ENCODE measurements around the gene KY. TPM values are rescaled to one million over a fixed set of nuclear protein-coding genes. Genes with fewer than 3 reads are reported as not detected.

Gene KY, protein sequence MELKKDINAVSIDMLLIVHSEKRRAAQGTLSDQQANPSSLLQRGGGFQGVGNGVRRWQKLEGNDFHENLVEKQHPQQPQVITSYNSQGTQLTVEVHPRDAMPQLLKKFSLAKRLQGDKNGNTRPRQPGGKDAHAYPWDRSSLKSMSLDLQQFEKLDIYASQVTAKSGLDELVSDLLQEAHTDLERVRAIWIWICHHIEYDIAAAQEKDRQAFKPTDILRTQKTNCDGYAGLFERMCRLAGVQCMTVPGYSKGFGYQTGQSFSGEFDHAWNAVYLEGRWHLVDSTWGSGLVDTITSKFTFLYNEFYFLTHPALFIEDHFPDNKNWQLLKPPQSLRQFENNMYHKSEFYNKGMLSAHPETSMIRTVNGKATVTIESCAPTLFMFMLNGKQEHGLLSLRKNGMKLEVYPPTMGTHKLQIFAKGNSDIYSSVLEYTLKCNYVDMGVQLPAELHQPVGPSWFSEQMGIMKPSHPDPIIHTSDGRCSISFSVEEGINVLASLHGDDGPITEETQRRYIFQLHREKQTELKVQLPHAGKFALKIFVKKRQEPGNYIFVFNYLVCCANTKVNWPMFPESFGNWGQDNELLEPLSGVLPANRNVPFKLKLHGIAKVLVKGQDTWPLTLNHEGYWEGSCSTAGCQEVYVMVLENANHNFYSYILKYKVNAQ
- total RNA-seq, result under 0.01 TPM in 1 of 2 replicates, not detected in the other

GRCh38 chr3:134650431-134651346 lies at the start of gene KY:
Gene KY, minus strand, starts transcription at chr3:134651022. Its CDS starts 62 bp downstream, at chr3:134650960.

Other genes with a start within 250 kb of the KY start
- 41.6 and 48.0 TPM in 2 replicates for gene ANAPC13, start 165.0 kb downstream of the KY start, total RNA-seq
- gene CEP63, start 165.0 kb downstream of the KY start, total RNA-seq, result 7.3 and 96.8 TPM in 2 replicates
- gene EPHB1, start 144.2 kb upstream of the KY start, total RNA-seq, result 0.49 and 1.4 TPM in 2 replicates

Data from mesangial cell (primary cell).